Lower leg skin (tissue), 4 donors: ENCODE results near the gene SHANK3. TPM values are rescaled to one million over a fixed set of nuclear protein-coding genes. Genes with fewer than 3 reads are reported as not detected.

Source experiments
- DNase-seq, 2 donors: peaks; one replicate each; pipeline ENCODE4 v3.0.0-alpha.2; 2019; ENCODE audit warnings: low spot score in 2 of 2
- H3K4me3 ChIP-seq: fragments of 200-600 bp; sonication (generic); 2 replicates; pipeline ENCODE4 v1.5.1; 2017; ENCODE audit warnings: mild to moderate bottlenecking, low read depth; ENCODE audit not compliant: poor library complexity, severe bottlenecking
- CTCF ChIP-seq, 3 donors: fragments of 450-650 bp; IDR thresholded peaks; one replicate each; pipeline ENCODE4 v1.5.1; 2016; ENCODE audit warnings: antibody characterized with exemption in 3 of 3, mild to moderate bottlenecking in 3 of 3, moderate library complexity in 2 of 3
- POLR2A ChIP-seq, 2 donors: fragments of 450-650 bp; IDR thresholded peaks; one replicate each; pipeline ENCODE4 v1.6.1; 2016 to 2017; ENCODE audit warnings: antibody characterized with exemption in 2 of 2, mild to moderate bottlenecking in 1 of 2, moderate library complexity in 1 of 2
- WGBS, 2 donors: methylation state at CpG; one replicate each; pipeline ENCODE4 v1.1.5; 2018; 5-methylcytosine and 5-hydroxymethylcytosine counted together
- intact Hi-C: fragments of 100-400 bp; cut with DNase I; formaldehyde crosslinking; loops from one replicate; pipeline ENCODE4 v1.15.0; 2023; ENCODE audit warnings: low total_unique reads
- total RNA-seq, 4 donors: library from RNA; depleted of rRNA; stranded (reverse); fragments of >200 nt; gene quantifications; one replicate each; pipeline ENCODE4 v1.1.0, GENCODE V29; 2016

Gene SHANK3
- total RNA-seq, 4 donors from 2014 or later = 4.0 to 8.9 (median 6.8) TPM

- intact Hi-C loops = no loop called here
- 91 to 94% methylated on average over 22 of the region's 22 CpGs for WGBS, 2 donors
Measured at GRCh38 chr22:50714631-50715179, 42.1 kb downstream of the SHANK3 start.

GRCh38 chr22:50715250-50715649 lies 42.6 kb downstream of the SHANK3 start:
- intact Hi-C loops = no loop called here
- WGBS, 2 donors = 79 to 85% methylated on average over 9 of the region's 9 CpGs
- H3K4me3 ChIP-seq = no peak overlapping the region
- TF ChIP-seq CTCF (IDR thresholded peaks at IDR 0.05) (no peak), POLR2A (IDR thresholded peaks at IDR 0.05) (no peak)
- no peak for DNase-seq

More at GRCh38 chr22:50714631-50715179, 42.1 kb downstream of the SHANK3 start:
- no peak for TF ChIP-seq CTCF (IDR thresholded peaks at IDR 0.05)
- no peak for TF ChIP-seq POLR2A (IDR thresholded peaks at IDR 0.05)
- H3K4me3 ChIP-seq = no peak overlapping the region
- DNase-seq = no peak

GRCh38 chr22:50715776-50716175 lies 43.2 kb downstream of the SHANK3 start:
- intact Hi-C loops = no loop called here
- 83 to 90% methylated on average over 7 of the region's 7 CpGs for WGBS, 2 donors

GRCh38 chr22:50716290-50717024 lies 43.8 kb downstream of the SHANK3 start:
- H3K4me3 ChIP-seq = no peak overlapping the region
- DNase-seq = no peak
- no peak for TF ChIP-seq CTCF (IDR thresholded peaks at IDR 0.05)
- TF ChIP-seq POLR2A (IDR thresholded peaks at IDR 0.05) = no peak
- 92 to 93% methylated on average over 13 of the region's 13 CpGs for WGBS, 2 donors
- intact Hi-C loops = no loop called here

More at GRCh38 chr22:50715776-50716175, 43.2 kb downstream of the SHANK3 start:
- TF ChIP-seq CTCF (IDR thresholded peaks at IDR 0.05) (no peak), POLR2A (IDR thresholded peaks at IDR 0.05) (no peak)
- DNase-seq = no peak
- H3K4me3 ChIP-seq = no peak overlapping the region

GRCh38 chr22:50717709-50718351 lies 45.2 kb downstream of the SHANK3 start:
- no peak for TF ChIP-seq CTCF (IDR thresholded peaks at IDR 0.05)
- TF ChIP-seq POLR2A (IDR thresholded peaks at IDR 0.05) = no peak
- 93 to 97% methylated on average over 10 of the region's 10 CpGs for WGBS, 2 donors
- intact Hi-C loops = no loop called here
- DNase-seq = no peak
- H3K4me3 ChIP-seq = no peak overlapping the region
